ENCODE results near the gene CALR3. TPM values are rescaled to one million over a fixed set of nuclear protein-coding genes. Genes with fewer than 3 reads are reported as not detected.

CALR3 gene
- total and polyA plus RNA-seq, 10 of the 15 experiments (the other 5 are each of a cell fraction or from before 2014, with no cell fraction given): 0.05 to 0.45 (median 0.12) TPM; not detected in 2

- TF ChIP-seq ZZZ3 (IDR thresholded peaks at IDR 0.05; ENCODE audit: control insufficient read depth, insufficient read length, low read depth): no peak
- no peak for TF ChIP-seq ZNF622 (IDR thresholded peaks at IDR 0.05)
- TF ChIP-seq E2F4 (IDR thresholded peaks at IDR 0.05; ENCODE audit: low read depth, low read length): no peak
- TF ChIP-seq HCFC1 (IDR thresholded peaks at IDR 0.05; ENCODE audit: low read length): 0 out of 2 replicates have a peak, but pooled peaks have one; percentile 25
- TF ChIP-seq CREB1 (IDR thresholded peaks at IDR 0.05; ENCODE audit: low read depth): peak; percentile 58
- no peak for TF ChIP-seq ZNF274 (IDR thresholded peaks at IDR 0.05; ENCODE audit: insufficient read depth, insufficient read length)
- TF ChIP-seq KDM1A (IDR thresholded peaks at IDR 0.05; ENCODE audit: borderline replicate concordance): 0 out of 2 replicates have a peak, but pooled peaks have one; percentile 13
- TF ChIP-seq MTA3 (IDR thresholded peaks at IDR 0.05; ENCODE audit: borderline replicate concordance, low read length): peak; percentile 59; the same call in 1 of the 2 replicates
- TF ChIP-seq BRCA1 (IDR thresholded peaks at IDR 0.05; ENCODE audit: low read depth, low read length): no peak
- TF ChIP-seq RCOR1 (conservative IDR thresholded peaks at IDR 0.05; ENCODE audit: low read depth, low read length): no peak
- no peak for TF ChIP-seq GATAD2B (conservative IDR thresholded peaks at IDR 0.05; ENCODE audit: low read depth)
- no peak for TF ChIP-seq MXI1 (IDR thresholded peaks at IDR 0.05; ENCODE audit: low read depth, low read length)
- no peak; the same call in 1 of the 2 replicates for TF ChIP-seq RAD51 (IDR thresholded peaks at IDR 0.05)
- TF ChIP-seq USF1 (IDR thresholded peaks at IDR 0.05; ENCODE audit: borderline replicate concordance, extremely low read length, insufficient read depth, low read depth, low read length): no peak
- TF ChIP-seq ESRRA (IDR thresholded peaks at IDR 0.05; ENCODE audit: low read length): no peak
- TF ChIP-seq FOS (IDR thresholded peaks at IDR 0.05; ENCODE audit: borderline replicate concordance, extremely low read depth, insufficient read length): no peak
- no peak for TF ChIP-seq ZBTB4 (CRISPR knock-in tag; IDR thresholded peaks at IDR 0.05)
- TF ChIP-seq ETV6 (conservative IDR thresholded peaks at IDR 0.05 in 1 of 2, IDR thresholded peaks at IDR 0.05 in 1 of 2; ENCODE audit: borderline replicate concordance in 1 of 2, low read depth in 1 of 2): peak in 1 of 2 experiments; percentile 37; a peak in 2 of 4 replicates
- no peak for TF ChIP-seq NR2C2 (IDR thresholded peaks at IDR 0.05; ENCODE audit: borderline replicate concordance, control insufficient read depth, insufficient read length, low read depth)
- peak; percentile 88 for TF ChIP-seq NFIC (IDR thresholded peaks at IDR 0.05; ENCODE audit: low read depth, low read length)
- 0 out of 2 replicates have a peak, but pooled peaks have one; percentile 20 for TF ChIP-seq STAT3 (IDR thresholded peaks at IDR 0.05; ENCODE audit: low read depth, low read length)
- TF ChIP-seq BCL11A (IDR thresholded peaks at IDR 0.05; ENCODE audit: low read depth, low read length): peak; percentile 94
- TF ChIP-seq SREBF1 (IDR thresholded peaks at IDR 0.05; ENCODE audit: low read length): no peak
- no peak for TF ChIP-seq KAT2A (conservative IDR thresholded peaks at IDR 0.05; ENCODE audit: control insufficient read depth, low read depth, low read length)
- TF ChIP-seq MEF2B (IDR thresholded peaks at IDR 0.05; ENCODE audit: partially characterized antibody, poor library complexity, severe bottlenecking): peak; percentile 70
- peak; percentile 91 for TF ChIP-seq MTA2 (IDR thresholded peaks at IDR 0.05; ENCODE audit: low read depth)
- TF ChIP-seq EGR1 (IDR thresholded peaks at IDR 0.05; ENCODE audit: borderline replicate concordance in 1 of 2, low read depth in 2 of 2, low read length in 2 of 2): no peak
Measured at GRCh38 chr19:16449330-16449961, 46.5 kb downstream of the CALR3 start (continued).

Measured in GM12878 (cell line).